Islet of Langerhans (tissue), 1 donor: ENCODE data around the gene RTCB.

Source experiments
- FAIRE-seq: peaks from one replicate; lab custom pipeline; 2011; peaks lifted over from hg19 to GRCh38; lab: Jason Lieb, UNC

The RTCB gene

DNA sequence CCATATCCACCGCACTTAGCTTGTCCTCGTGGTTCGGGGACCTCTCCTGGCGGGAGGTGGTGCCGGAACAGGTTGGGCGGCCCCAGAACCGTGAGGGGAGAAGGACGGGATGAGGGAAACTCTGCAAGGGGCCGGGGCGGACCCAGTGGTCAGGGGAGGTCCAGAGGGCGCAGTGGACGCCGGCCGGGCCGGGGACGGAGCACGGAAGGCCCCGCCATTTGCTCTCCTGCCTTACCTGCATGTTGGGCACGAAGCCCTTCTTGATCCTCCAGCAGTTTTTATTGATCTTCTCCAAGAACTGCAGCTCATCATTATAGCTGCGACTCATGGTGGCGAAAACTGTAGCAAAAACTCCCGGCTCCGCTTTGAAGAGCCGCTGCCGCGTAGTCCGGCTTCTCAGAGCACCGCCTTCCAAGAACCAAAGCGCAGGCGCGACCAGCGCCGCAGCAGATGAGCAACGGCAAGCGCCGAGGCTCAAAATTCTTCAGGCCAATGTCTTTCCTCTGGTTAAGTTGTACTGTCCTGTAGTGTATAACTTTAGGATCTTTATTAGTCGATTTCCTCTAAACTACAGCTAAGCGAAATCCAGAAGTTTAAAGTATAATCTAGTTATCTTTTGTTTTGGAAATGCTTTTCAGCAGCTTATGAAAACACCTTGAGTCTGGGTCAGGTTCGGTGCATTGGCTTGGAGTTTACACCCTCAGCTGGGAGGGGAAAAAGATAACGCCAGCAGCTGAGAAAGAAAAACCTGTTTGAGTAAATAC is at the start of gene RTCB:
RTCB (minus strand) TSS at position 419 of the 764 bp plus-strand sequence; CDS start at position 328, 91 bp downstream.
- peak; percentile 91 for FAIRE-seq

DNA sequence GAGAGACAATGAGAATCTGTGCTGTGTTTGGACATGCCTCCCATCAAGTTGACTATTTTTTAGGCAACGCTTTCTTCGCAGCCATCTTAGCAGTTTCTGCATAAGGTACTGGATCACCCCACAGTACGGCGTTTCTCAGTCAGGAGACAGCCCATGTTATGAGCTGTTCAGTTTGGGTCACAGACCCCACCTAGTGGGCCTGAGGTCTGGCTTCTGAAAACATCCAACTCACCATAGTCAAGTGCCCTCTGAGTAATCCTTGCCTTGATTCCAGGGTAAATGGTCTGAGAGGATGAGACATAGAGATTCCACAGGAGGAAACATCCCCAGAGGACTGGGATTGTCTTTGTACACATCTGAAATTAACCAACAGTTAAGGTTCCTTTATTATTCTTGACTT is 45.0 kb upstream of the RTCB start:
- FAIRE-seq, result no peak

DNA sequence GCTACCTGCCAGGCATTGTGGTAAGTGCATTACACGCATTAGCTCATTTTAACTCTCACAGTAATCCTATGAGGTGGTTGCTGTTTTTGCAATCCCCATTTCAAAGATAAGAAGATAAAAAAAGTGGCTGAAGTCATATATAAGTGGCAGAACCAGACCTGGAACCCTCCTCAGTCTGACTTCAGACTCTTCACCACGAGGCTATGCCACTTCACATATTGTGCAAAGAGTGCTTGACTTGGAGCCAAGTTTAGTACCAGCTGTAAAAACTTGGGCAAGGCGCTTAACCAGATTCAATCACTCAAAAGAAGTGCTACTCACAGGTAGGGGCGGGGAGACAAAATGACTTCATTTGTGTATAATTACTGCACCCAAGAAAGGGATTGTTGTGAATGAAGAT is 36.9 kb upstream of the RTCB start:
- FAIRE-seq, result no peak

DNA sequence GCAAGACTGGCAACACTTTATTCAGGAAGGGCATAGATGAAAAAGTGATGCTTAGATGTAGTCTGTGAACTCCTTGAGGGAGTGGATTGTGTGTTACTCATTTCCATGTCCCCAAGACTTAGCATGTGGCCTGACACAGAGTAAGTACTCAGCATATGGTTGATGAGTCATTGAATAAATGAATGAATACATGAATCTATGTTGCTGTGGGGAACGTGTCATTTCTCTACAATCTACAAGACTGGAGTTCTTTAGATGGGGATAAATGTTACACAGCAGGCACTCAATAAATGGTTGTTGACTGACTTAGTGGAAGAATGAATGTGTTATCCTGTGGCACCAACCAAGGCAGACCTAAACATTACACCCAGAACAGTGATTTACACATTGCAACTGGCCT is 34.3 kb upstream of the RTCB start:
- FAIRE-seq, result no peak

DNA sequence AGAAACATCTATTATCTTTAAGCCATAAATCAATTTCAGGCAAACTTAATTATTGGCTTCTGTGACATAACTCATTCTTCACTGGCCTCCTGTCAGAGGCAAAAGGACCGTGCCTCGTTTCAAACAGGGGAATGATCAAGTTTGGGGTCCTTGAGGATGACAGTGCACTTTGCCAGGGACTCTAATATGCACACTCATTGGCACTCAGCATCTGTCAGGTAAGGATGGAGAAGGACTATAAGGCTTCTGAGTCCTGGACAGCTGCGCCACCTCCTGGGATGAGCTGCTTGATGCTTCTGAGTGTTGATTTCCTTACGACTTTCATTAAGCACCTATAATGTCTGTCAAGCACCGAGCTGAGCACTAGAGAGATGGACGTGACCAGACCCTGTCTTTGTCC is 32.0 kb upstream of the RTCB start:
- no peak for FAIRE-seq

DNA sequence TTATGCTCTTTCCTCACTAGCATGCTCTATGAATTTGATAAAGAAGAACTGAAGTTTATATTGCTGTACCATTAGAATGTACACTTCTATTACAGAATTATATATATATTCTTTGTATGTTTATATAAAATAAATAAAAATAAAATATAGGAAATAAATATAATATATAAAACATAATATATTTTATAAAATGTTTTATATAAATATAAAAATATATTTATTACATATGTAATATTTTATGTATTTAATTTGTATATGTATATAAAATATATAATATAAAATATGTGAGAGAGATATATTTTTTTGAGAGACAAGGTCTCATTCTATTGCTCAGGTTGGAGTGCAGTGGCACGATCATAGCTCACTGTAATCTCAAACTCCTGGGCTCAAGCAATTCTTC is 18.3 kb upstream of the RTCB start:
- FAIRE-seq, result no peak

DNA sequence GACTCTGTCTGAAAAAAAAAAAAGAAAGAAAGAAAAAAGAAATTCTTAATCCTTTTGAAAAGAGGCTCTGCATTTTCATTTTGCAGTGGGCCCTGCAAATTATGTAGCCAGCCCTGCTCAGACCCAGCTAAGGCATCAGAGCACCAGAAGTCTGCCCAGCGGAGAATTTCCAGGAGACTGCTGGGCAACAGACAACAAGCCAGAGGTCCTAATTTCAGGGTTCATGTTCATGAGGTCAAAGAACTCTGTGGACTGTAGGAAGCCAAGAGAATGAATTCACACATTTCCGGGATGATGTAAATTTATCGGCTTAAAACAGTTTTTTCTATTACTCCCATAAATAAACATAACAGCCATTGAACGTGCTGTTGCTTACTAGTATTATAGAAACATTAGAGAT is 14.8 kb upstream of the RTCB start:
- FAIRE-seq, result no peak

DNA sequence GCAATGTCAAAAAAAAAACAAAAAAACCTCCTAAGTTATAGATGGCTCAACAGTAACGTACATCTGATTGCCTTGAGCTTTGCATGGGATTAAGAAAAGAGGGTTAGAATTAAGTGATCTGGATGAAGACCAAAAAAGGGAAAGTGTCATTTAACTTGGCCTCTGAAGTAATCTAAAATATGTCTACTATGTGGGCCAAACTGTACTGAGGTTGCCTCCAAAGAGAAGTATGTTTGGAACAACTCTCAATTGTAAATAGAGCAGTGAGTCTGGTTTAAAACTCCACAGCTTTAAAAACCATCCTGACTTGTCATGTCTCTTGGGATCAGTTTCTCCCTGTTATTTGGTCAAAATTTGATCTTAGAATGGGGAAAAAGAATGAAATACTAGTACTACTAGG is 11.6 kb upstream of the RTCB start:
- FAIRE-seq, result no peak

DNA sequence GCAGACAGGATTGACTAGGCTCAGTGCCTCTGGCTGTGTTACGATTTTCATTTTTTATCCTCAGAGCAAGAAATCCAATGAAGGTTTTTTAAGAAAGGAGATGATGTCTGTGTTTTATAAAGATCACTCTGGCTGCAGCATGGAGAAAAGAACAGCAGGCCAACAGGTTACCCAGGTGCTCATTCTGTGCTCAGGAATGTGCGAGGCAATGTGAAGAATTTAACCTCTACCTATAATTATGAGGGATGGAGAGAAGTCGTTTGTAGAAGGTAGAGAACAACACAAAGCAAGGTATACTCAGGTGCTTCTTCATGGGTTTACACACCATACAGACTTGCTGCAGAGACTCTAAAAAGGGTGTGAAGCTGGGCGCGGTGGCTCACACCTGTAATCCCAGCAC is 10.0 kb upstream of the RTCB start:
- no peak for FAIRE-seq

DNA sequence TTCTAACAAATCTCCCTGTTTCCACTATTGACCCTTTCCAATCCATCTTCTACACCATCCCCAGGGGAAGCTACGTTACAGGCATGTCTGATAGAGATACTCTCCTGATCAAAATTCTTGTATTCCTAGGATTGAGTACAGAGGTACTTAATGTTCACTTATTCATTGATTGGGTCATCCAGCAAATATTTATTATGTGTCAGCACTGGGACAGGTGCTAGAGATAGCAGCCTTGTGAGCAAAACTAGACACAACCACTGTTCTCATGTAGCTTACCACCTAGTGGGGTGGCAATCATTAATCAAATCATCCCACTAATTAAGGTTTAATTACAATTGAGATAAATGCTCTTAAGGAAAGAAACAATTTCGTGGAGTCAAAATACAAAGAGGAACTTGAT is 9.4 kb upstream of the RTCB start:
- no peak for FAIRE-seq

DNA sequence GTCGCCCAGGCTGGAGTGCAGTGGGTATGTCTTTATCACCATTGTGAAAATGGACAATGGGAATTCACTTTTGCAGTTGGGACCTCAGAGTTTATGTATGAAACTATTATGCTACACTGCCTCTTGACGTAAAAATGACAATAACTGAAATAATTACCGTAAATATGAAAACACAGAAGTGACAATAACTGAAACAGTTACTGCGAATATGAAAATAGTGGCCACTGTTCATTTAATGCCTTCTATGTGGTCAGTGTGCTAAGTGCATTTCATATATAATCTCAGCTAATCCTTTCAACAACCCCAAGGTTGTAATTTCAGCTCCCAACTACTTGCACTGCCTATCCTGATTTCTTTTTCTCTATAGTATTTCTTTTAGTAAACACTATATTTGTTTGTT is 5.9 kb upstream of the RTCB start:
- no peak for FAIRE-seq

DNA sequence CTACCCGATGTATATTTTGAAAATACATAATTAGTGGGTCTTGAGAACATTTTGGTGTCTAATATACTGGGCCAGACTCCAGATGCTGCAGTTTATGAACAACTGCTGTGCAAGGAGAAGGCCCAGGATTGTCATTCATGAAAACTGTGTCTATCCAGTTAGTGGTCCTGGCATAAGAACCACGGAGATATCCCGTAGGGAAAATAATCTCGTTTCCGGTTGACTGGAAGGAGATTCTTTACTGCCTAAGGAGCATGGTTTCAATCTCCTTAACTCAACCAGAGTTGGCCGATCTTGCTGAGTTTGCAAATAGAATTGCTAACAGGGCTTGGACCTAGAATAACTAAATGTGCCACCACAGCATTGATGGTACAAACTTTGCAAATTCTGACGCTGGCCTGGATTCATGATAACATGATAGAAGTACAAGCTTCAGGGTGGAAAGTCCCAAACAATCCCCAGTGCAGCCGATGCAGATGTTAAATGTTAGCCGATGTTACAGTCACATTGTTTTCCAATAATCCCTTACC is 4.6 kb upstream of the RTCB start:
- no peak for FAIRE-seq

DNA sequence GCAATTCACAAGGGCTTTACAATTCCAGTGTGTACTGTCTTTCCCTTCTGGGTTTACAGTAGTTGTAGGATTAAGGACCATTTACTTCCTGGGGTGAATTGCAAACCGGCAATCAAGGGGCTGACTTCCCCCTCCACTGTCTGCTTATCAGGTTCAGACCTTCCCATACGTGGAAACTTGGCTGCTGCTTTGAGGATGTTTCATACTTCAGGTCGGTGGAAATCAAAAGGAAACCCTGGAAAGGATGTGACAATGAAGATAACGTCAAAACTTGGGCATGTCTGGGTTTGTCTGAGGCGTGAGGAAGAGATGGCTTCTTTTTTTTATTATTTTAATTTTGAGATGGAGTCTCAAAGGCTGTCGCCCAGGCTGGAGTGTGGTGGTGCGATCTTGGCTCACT is 2.1 kb upstream of the RTCB start:
- FAIRE-seq, result no peak

DNA sequence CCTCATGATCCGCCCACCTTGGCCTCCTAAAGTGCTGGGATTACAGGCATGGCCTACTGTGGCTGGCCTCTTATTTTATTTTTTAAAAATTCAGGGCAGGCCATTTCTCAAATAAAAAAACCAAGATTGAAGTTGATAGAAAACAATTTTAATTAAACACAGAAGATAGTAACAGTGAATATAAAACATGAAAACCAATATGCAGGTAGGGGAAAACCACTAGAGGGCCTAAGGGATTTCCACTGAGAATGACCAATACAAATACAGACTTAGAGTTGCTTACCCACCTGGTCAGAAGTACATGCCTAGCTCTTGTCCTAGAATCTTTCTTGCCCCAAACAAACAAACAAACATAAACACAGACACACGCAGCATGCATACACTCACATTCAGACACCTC is 1.7 kb upstream of the RTCB start:
- FAIRE-seq, result peak; percentile 81

DNA sequence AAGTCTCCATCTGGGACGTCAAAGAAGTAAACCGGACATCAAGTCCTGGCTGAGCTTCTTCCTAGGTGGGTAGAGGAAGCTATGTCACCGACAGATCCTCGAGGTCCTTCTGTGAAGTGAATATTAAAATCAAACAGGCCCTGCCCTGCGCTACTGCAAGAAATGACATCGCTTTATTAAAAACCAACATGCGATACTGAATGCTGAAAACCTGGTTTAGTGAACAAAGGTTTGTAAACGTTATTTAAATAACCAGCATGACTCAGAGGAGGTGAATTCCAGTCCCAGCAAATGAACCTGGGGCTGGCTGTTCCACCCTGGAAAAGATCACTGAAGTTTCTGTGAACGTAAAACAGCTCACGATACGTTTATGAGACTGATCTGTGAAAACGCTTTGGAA is 645 bp downstream of the RTCB start:
- FAIRE-seq, result no peak

DNA sequence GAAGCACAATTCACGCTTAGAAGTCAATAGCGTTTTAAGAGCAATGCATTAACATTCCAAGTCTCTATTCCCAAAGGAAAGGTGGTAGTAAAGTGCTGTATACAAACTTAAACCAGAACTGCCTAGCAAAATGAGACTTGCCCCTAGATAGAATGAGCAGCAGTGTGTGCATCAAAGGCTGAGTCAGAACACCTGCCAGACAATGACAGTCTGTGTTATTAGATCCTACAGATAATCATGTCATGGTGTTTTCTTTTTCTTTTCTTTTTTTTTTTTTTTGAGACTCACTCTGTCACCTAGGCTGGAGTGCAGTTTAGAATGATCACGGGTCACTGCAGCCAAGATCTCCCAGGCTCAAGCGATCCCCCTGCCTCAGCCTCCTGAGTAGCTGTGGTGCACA is 1.6 kb downstream of the RTCB start:
- FAIRE-seq, result no peak

DNA sequence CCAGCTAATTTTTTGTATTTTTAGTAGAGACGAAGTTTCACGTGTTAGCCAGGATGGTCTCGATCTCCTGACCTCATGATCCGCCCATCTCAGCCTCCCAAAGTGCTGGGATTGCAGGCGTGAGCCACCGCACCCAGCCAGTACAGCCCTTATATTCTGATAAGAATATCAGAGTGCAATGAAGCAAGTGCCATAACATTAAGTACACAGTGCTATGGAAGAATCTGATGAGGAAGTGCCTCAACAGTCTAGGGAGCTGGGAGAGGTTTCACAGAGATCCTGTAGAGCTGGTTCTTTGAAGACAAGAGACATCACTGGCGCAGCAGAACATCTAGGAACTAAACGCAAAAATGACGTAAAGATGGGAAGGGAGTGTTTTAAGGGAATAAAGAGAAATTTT is 2.1 kb downstream of the RTCB start:
- no peak for FAIRE-seq

DNA sequence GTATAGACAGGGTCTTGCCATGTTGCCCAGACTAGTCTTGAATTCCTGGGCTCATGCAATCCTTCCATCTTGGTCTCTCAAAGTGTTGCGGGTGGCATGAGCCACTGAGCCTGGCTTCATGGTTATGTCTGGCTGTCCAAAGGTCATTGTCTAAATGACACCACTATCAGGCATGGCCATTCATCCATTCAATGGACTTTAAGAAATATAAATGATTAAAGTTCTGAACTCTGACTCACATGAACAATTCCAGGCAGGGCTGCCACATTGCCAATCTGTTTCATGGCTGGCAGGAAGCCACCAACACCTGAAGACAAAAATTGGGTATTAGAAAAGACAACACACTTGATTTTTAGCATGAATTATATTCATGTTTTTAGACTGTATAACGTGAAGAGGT is 4.1 kb downstream of the RTCB start:
- no peak for FAIRE-seq

DNA sequence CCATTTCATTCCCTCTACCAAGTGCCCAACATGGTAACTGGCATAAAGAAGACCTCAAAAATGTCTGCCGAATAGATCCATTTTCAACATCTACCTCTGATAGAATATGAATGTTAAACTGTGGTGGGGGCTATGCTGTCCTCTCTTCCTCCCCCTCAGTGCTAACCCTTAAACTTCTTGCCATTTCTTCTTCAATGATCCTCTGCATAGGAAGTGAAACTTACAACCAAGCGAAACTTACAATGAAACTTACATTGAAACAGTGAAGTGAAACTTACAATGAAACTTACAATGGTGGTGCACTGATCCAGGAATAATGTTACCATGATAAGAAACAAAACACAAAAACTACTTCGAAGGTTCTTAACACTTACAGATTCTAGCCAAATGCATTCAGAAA is 4.7 kb downstream of the RTCB start:
- no peak for FAIRE-seq

DNA sequence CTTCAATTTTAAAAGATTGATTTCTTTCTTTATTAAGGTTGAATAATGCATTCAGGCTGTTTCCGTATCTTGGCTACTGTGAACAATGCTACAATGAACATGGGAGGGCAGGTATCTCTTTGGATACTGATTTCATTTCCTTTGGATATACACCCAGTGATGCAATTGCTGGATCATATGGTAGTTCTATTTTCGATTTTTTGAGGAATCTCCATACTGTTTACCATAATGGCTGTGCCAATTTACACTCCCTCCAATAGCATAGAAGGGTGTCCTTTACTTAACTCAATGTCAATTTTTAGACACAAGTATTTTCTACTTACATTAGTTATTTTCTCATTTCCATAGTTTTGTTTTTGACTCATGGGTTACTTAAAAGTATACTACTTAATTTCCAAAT is 8.0 kb downstream of the RTCB start:
- no peak for FAIRE-seq

DNA sequence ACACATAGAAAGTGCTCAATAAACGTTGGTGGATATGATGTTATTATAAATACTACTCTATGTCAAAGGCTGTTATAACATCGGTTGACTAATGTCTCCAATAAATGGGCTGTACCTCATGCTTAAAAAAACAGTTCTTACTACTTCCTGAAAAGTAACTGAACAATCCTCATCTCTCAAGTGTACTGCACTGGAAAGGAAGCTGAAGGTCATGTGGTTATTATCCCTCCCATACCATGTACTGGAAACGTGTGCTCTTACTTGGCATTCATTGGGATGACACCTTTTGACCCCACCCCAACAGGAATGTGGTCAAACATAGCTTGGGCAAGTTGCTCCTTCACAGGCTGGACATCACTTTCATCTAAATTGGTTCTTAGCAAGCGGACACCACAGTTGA is 10.6 kb downstream of the RTCB start:
- FAIRE-seq, result no peak

DNA sequence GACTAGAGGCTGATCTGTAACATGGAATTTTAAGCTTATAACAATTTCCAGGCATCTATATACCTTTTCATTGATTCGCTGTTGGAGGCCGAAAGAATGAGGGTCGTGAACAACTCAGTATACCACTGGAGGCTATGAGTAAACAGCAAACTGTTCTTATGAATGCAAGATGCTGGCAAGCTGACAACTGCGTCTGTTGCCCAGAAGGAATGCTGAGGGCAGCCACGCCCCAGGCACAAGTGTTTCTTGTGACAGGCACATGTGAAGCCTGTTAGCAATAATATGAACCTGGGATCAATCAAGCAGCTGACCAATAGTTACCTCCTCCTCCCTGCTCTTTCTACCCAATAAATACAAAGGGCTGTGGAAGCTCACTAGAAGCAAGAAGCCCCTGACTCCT is 15.3 kb downstream of the RTCB start:
- no peak for FAIRE-seq

DNA sequence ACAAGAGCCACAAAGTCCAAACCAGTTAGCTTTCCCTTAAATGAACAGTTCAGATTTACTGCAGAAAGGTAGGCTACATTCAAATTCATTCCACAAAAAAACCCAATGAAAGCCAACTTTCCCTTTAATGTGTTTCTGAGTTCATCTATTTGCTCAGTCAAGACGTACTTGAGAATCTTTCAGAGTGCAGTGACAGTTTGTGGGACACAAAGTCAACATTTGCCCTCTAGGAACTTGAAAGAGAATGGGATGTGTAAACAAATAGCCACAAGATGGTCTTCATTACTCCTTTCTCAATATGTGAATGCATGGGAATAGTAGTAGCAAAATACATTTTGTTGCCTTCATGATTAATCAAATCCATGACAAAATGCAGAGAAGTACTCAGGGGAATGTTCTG is 15.8 kb downstream of the RTCB start:
- FAIRE-seq, result no peak

DNA sequence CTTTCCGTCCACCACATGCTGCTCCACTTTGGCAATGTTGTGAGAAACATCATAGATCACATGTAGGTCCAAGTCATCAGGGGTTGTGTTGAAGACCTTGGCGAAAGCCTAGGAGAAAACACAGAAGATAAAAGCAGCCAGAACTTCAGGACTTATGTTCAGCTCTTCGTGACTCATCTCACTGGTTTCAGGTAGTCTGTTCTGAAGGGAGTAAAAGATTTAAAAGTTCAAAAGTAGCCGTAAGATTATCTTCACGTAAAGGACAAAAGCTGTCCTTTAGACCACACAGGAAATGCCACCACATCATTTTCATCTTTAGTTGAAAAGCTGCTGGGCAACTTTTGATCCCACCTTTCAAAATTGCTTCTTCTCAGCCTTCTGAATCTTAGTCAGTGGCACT is 16.9 kb downstream of the RTCB start:
- no peak for FAIRE-seq

DNA sequence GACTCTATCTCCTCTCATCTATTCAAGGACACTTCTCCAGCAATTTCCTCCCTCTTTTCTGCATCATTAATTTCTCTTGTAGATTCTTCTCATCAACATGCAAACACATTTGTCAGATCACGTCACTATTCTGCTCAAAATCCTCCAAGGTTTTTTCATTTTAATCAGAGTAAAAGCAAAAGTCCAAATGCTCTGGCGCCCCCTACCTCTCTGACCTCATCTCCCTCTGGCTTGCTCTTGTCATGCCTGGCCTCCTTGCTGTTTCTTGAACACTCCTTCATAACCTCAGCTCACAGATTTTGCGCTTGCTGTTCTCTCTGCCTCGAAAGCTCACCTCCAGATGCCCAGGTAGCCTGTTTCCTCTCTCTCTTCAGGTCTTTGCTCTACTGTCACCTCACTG is 22.4 kb downstream of the RTCB start:
- no peak for FAIRE-seq
